ENCODE data around the gene FAM120B.

FAM120B gene

GRCh38 chr6:170420791-170421776, 114.5 kb downstream of the FAM120B start:
- DNase-seq (ENCODE audit: low read depth) = no peak

GRCh38 chr6:170421921-170422320, 115.4 kb downstream of the FAM120B start:
- DNase-seq (ENCODE audit: low read depth) = no peak

GRCh38 chr6:170423030-170423429, 116.5 kb downstream of the FAM120B start:
- DNase-seq (ENCODE audit: low read depth) = no peak

- no peak for DNase-seq (ENCODE audit: low read depth)
Observed at GRCh38 chr6:170423814-170424603, 117.5 kb downstream of the FAM120B start.

- no peak for DNase-seq (ENCODE audit: low read depth)
Observed at GRCh38 chr6:170424604-170425126, 118.1 kb downstream of the FAM120B start.

- DNase-seq (ENCODE audit: low read depth) = no peak
Observed at GRCh38 chr6:170429450-170429849, 122.9 kb downstream of the FAM120B start.

- no peak for DNase-seq (ENCODE audit: low read depth)
Observed at GRCh38 chr6:170433163-170434116, 126.9 kb downstream of the FAM120B start.

- no peak for DNase-seq (ENCODE audit: low read depth)
Observed at GRCh38 chr6:170434117-170434820, 127.7 kb downstream of the FAM120B start.

- no peak for DNase-seq (ENCODE audit: low read depth)
Observed at GRCh38 chr6:170434821-170435155, 128.2 kb downstream of the FAM120B start.

- no peak for DNase-seq (ENCODE audit: low read depth)
Observed at GRCh38 chr6:170435766-170436165, 129.2 kb downstream of the FAM120B start.

GRCh38 chr6:170436209-170436809, 129.8 kb downstream of the FAM120B start:
- no peak for DNase-seq (ENCODE audit: low read depth)

GRCh38 chr6:170437719-170438401, 131.3 kb downstream of the FAM120B start:
- DNase-seq (ENCODE audit: low read depth) = no peak

GRCh38 chr6:170438402-170438753, 131.8 kb downstream of the FAM120B start:
- DNase-seq (ENCODE audit: low read depth) = peak; percentile 97

GRCh38 chr6:170438861-170439260, 132.3 kb downstream of the FAM120B start:
- DNase-seq (ENCODE audit: low read depth) = no peak

- no peak for DNase-seq (ENCODE audit: low read depth)
Observed at GRCh38 chr6:170439366-170440361, 133.1 kb downstream of the FAM120B start.

- no peak for DNase-seq (ENCODE audit: low read depth)
Observed at GRCh38 chr6:170440437-170440836, 133.9 kb downstream of the FAM120B start.

GRCh38 chr6:170441316-170441715, 134.8 kb downstream of the FAM120B start:
- no peak for DNase-seq (ENCODE audit: low read depth)

GRCh38 chr6:170442596-170442995, 136.0 kb downstream of the FAM120B start:
- DNase-seq (ENCODE audit: low read depth) = no peak

- DNase-seq (ENCODE audit: low read depth) = no peak
Observed at GRCh38 chr6:170443151-170443662, 136.6 kb downstream of the FAM120B start.
